ENCODE data around the gene LMNB1.
"Not testable (repeated sequence)": the region's sequence is repeated elsewhere in the genome, so short reads cannot be mapped to it uniquely, and the experiment has no call there.

Gene LMNB1

DNA sequence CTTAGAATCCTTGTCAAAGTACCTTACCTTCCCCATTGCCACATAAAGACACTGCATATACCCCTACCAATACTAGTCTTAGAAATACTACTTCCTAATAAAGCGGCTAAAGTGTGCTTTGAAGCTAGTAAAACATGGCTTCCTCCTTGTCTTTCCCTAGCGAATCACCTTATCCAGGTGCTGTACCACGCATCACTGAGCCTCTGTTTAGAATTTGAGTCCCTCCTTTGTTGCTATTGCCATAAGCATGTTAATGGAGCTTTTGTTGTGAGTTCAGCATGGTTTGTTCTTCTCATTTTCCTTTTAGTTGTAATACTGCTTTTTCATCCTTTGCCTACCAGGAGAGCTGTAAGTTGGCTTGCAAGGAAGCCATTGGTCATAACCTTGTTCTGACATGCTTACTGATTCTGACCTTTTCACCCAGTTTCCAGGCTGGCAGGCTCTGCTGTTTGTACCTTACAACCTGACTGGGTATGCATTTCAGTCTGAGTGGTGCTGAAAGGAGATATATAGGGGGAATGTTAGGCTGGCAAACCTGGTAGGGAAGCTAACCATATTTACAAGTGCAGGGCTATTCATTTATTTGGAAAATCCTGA lies 49.8 kb downstream of the LMNB1 start:
- DNase-seq (ENCODE audit: low read depth), result no peak

DNA sequence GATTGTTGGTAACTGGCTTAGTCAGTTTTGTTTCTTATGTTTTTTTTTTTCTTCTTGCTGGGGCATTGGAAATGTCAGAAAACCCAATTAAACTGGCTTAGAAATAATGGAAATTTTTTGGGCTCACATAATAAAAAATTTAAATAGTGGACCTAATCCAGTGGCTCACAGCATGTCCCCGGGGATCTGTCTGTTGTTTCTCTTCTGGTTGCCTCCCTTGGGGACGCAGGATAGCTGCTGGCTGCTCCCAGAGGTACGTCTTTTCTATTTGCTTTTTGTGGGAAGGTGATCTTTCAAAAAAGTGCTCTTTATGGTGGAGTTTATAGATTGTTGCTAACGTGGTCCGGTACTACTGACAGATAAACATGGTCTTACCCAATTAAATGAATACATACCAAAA lies 52.2 kb downstream of the LMNB1 start:
- DNase-seq (ENCODE audit: low read depth), result no peak

- no peak for DNase-seq (ENCODE audit: low read depth)
These were observed 53.1 kb downstream of the LMNB1 start for GRCh38 chr5:126830061-126830460.

DNA sequence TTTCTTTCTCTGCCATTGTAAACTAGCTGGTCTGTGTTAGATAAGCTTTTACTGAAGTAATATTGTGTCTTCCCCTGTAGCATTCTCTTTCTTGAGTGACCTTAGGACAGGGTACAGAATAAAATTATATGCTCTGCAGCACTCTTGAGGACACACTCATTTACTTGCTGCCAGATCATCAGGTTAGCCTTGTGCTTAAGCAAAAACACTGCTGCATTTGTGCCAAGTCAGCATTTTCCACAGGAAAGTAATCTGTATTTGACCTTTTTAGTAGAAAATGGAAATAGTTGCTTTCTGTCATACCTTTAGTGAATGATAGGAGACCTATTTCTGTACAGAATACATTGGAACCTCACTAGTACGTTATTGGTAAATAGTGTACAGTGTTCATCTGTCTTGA lies 54.2 kb downstream of the LMNB1 start:
- DNase-seq (ENCODE audit: low read depth), result no peak

DNA sequence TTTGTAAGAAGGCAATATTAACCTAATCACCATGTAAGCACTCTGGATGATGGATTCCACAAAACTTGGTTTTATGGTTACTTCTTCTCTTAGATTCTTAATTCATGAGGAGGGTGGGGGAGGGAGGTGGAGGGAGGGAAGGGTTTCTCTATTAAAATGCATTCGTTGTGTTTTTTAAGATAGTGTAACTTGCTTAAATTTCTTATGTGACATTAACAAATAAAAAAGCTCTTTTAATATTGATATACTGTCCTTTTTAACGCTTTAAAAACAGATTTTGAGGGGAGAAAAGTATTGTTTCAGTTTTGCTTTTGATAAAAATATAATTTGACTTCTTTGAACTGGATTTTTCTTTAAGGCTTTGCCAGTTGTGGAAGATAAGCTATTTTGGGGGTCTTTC lies 59.8 kb downstream of the LMNB1 start:
- DNase-seq (ENCODE audit: low read depth), result no peak

GRCh38 chr5:126837242-126837641 lies 60.3 kb downstream of the LMNB1 start:
- no peak for DNase-seq (ENCODE audit: low read depth)

DNA sequence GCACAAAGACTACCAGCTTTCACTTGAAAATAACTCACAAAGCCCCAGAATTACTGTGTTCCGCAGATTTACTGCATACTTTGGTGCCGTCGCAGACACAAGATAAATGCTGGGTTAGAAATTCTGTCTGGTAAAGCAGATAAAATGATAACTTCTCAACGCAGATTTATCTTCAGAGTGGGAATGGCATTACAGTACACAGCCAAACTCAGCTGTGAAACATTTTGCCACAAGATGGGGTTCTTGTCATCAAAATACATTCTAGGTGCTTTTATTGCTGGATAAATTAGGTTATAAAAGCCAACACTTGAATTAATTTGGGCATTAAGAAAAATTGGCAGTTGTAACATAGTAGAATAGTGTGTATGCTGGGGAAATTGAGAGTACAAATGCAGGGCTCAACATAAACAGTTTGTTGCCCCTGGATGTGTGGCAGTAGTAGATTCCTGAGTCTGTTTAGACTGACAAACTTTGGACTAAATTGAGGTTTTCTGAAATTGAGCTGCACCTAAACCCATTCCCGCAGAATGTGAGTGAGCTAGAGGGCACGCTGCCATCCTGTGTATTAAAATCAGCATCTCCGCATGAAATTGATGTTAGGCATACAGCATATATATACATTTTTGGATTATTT lies 61.1 kb downstream of the LMNB1 start:
- DNase-seq (ENCODE audit: low read depth), result no peak

DNA sequence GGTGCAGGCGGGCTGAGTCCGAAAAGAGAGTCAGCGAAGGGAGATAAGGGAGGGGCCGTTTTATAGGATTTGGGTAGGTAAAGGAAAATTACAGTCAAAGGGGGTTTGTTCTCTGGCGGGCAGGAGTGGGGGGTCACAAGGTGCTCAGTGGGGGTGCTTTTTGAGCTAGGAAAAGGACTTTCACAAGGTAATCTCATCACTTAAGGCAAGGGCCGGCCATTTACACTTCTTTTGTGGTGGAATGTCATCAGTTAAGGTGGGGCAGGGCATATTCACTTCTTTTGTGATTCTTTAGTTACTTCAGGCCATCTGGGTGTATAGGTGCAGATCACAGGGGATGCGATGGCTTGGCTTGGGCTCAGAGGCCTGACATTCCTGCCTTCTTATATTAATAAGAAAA lies 62.5 kb downstream of the LMNB1 start:
- not testable (repeated sequence) for DNase-seq (ENCODE audit: low read depth)

DNA sequence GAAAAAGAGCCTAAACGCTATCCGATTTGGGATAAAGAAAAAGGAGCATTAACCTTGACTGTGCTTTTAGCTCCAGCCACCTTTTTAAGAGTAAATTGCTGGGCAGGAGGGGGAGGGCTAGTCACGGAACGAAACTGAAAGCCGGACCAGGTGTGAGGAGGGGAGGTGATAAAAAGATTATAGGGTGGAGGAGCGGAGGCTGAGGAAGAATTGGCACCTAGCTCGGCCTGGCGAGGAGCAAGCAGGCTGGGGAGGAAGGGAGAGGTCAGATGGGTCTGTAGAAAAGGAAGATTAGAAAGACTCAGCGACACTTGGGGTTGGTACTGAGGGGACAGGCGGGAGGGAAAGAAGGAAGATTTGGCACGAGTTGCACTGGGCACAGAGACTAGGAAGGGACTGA lies 66.4 kb downstream of the LMNB1 start:
- not testable (repeated sequence) for DNase-seq (ENCODE audit: low read depth)

GRCh38 chr5:126845470-126846070 lies 68.6 kb downstream of the LMNB1 start:
- peak; percentile 46 for DNase-seq (ENCODE audit: low read depth)

DNA sequence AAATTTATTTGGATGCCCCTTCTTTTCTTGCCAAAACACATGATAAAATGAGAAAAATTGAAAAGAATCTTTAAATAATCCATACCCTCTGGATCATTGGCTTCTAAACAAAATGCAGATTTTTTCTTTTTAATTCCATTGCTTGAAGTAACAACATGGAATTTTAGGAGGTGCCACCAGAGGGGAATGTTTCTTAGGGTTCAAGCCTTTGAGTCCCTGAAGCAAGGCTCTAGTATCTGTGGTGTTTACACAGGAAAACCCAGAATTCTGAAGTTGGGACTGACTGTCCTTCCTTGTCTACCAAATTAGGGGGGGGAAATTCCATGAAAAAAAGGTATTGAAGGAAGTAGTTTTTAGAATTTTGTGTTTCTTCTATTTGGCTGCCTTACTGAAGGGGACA lies 69.4 kb downstream of the LMNB1 start:
- DNase-seq (ENCODE audit: low read depth), result no peak

DNA sequence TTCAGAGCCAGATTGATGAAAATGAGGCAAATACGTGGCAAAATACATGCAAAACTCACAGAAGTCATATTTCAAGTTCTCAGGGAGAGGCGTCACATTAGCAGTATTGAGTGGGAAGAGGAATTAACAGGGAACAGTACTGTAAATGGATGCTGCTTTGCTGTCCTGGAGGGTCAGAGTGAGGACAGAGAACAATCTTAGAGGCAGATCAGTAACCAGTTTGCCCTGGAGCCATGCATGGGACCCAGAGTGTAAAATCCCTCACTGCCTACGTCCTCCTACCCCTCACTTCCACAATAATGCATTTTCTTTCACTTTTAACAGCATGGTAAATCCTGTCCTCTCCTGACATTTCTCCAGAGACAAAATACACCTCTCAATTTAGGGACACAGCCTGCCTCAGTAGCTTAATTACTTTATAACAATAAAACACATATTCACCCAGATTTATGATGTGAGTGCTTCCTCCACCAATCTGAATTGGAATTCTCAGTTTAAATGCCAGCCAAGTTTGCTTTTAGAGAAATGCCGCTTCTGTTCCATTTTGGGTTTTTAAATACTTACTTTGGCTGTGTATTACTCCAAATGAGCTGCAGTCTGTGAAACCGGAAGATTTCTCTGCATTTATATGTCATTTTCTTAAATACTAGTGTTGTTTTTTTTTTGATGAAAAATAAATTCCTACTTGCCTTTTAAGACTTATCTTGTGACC lies 70.0 kb downstream of the LMNB1 start:
- DNase-seq (ENCODE audit: low read depth), result no peak

DNA sequence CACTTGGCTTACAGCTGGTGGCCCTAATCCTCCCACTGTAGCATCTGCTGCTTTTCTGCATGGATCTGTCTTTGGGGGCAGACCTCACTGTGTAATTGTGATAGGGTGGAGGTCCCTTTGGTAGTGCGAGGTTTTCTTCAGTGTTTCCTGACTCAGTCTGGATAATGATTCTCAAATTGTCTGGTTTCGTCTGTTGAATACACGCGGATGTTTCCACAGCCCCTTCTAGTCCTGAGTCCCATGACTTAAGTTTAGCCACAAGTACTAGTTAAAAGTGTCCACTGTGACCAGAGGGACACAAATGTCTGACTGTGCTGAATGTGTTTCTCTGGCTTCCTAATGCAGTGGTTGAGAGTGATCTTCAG lies 70.5 kb downstream of the LMNB1 start:
- DNase-seq (ENCODE audit: low read depth), result no peak

GRCh38 chr5:126847826-126848251 lies 70.9 kb downstream of the LMNB1 start:
- no peak for DNase-seq (ENCODE audit: low read depth)

DNA sequence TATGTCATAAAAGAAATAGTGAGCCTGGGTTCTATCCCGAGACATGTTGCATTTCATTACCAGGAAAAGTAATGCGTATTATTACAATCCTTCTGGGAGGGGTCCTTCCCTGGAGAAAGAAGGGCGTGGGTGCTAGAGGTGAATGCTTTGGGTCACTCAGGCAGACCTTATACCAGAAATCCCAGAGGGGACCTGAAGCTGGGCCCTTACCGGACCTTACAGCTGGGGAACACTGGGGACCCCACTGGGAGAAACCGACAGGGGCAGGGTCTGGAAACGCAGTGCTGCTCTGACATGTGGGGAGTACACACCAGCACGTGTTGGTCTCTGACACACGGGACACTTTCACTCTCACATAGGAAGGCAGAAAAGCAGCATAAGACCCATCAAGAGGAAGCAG lies 71.3 kb downstream of the LMNB1 start:
- DNase-seq (ENCODE audit: low read depth), result no peak

- DNase-seq (ENCODE audit: low read depth), result no peak
These were observed 72.3 kb downstream of the LMNB1 start for GRCh38 chr5:126849101-126849678.

DNA sequence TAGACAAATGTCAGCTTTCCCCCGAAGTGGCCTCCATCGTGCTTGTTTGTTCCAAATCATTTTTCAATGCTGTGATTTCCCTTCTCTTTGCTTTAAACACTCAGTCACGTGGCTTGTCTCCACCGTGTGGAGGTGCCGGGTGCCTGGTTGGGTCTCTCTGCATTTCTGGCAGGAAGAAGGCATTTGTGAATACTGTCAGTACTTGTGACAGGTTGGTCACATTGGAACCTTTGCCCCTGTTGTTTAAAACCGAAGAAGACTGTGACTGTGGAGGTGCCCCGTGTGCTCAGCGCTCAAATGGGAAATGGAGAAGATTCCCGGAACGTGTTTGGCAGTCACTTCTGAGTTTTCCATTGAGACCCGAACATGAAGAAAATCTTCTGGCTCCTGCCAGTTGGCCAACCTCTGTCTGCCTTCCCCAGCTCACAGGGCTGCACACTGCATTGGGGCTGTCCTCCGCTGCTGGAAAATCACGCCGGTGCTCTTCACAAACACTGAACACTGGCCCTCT lies 74.6 kb downstream of the LMNB1 start:
- DNase-seq (ENCODE audit: low read depth), result no peak

- no peak for DNase-seq (ENCODE audit: low read depth)
These were observed 75.2 kb downstream of the LMNB1 start for GRCh38 chr5:126852091-126852571.

DNA sequence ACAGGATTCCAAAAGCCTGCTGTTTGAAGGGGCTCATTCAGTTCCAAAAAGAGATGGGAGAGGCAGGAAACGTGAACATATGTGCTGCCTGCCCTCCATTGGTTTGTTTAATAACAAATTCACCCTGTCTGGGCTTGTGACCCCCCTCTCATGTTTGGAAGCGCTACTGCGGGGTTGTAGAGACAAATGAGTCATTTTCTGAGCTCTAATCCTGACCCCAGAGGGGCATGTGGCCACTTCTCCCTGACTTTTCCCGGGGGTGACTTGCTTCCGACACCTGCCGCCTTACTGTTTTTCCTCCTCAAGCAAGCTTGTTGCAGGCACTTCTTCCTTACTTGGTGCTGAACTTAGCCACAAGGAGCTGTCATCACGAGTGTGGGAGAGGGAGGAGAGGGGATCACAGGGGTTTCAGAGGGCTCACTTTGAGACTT lies 75.9 kb downstream of the LMNB1 start:
- DNase-seq (ENCODE audit: low read depth), result no peak

GRCh38 chr5:126853541-126854307 lies 76.8 kb downstream of the LMNB1 start:
- DNase-seq (ENCODE audit: low read depth), result not testable (repeated sequence)

GRCh38 chr5:126854526-126855110 lies 77.7 kb downstream of the LMNB1 start:
- no peak for DNase-seq (ENCODE audit: low read depth)

Measured in activated T-cell treated with anti-CD3 and anti-CD28 coated beads for 24 hours (primary cell).